GM19467 (cell line): ENCODE measurements around the gene CAMK2A.
"Not testable (repeated sequence)": the region's sequence is repeated elsewhere in the genome, so short reads cannot be mapped to it uniquely, and the experiment has no call there.

Experiments used
- ATAC-seq: cut with Tn5 transposase; IDR thresholded peaks from one replicate; pipeline ENCODE4 v1.9.1; 2021; ENCODE audit warnings: mild to moderate bottlenecking, moderate library complexity; ENCODE audit not compliant: unreplicated experiment

The CAMK2A gene

GRCh38 chr5:150256410-150257064 is 33.0 kb downstream of the CAMK2A start:
- ATAC-seq, result no peak

GRCh38 chr5:150255659-150256409 is 33.7 kb downstream of the CAMK2A start:
- ATAC-seq, result no peak

- no peak for ATAC-seq
Observed at GRCh38 chr5:150254774-150255173, 34.8 kb downstream of the CAMK2A start.

GRCh38 chr5:150254363-150254762 is 35.2 kb downstream of the CAMK2A start:
- no peak for ATAC-seq

GRCh38 chr5:150253416-150254208 is 36.0 kb downstream of the CAMK2A start:
- no peak for ATAC-seq

- ATAC-seq, result no peak
Observed at GRCh38 chr5:150252489-150252888, 37.1 kb downstream of the CAMK2A start.

- no peak for ATAC-seq
Observed at GRCh38 chr5:150251504-150251903, 38.1 kb downstream of the CAMK2A start.

GRCh38 chr5:150249744-150250143 is 39.8 kb downstream of the CAMK2A start:
- ATAC-seq, result no peak

- no peak for ATAC-seq
Observed at GRCh38 chr5:150248946-150249345, 40.6 kb downstream of the CAMK2A start.

- not testable (repeated sequence) for ATAC-seq
Observed at GRCh38 chr5:150248493-150248892, 41.1 kb downstream of the CAMK2A start.

GRCh38 chr5:150247726-150248125 is 41.8 kb downstream of the CAMK2A start:
- ATAC-seq, result no peak

- ATAC-seq, result no peak
Observed at GRCh38 chr5:150246835-150247234, 42.7 kb downstream of the CAMK2A start.

GRCh38 chr5:150246429-150246828 is 43.1 kb downstream of the CAMK2A start:
- no peak for ATAC-seq

- no peak for ATAC-seq
Observed at GRCh38 chr5:150245808-150246207, 43.8 kb downstream of the CAMK2A start.

- ATAC-seq, result no peak
Observed at GRCh38 chr5:150245111-150245789, 44.3 kb downstream of the CAMK2A start.

GRCh38 chr5:150244209-150244608 is 45.4 kb downstream of the CAMK2A start:
- ATAC-seq, result no peak

GRCh38 chr5:150243590-150243989 is 46.0 kb downstream of the CAMK2A start:
- ATAC-seq, result no peak

- no peak for ATAC-seq
Observed at GRCh38 chr5:150242251-150242894, 47.2 kb downstream of the CAMK2A start.

GRCh38 chr5:150241298-150242160 is 48.0 kb downstream of the CAMK2A start:
- no peak for ATAC-seq

GRCh38 chr5:150239794-150240122 is 49.8 kb downstream of the CAMK2A start:
- no peak for ATAC-seq
